BJ (cell line): ENCODE data around the gene GRIK1. TPM values are rescaled to one million over a fixed set of nuclear protein-coding genes. Genes with fewer than 3 reads are reported as not detected.

Experiments used
- CTCF ChIA-PET: fragments of 350-600 bp; formaldehyde crosslinking; extraction: SDS; loops from one replicate; lab custom pipeline; 2021; ENCODE audit warnings: antibody characterized with exemption, inconsistent platforms; lab: Yijun Ruan, JAX
- POLR2A ChIA-PET: fragments of 300-600 bp; sonication (Branson Sonifier 250); formaldehyde crosslinking; extraction: SDS; loops from one replicate; lab custom pipeline; 2021; ENCODE audit warnings: antibody characterized with exemption; lab: Charles Lee
- DNase-seq: peaks from one replicate; pipeline ENCODE4 v3.0.0-alpha.2; 2011; ENCODE audit warnings: low read depth
- H3K27me3 ChIP-seq: 2 replicates; pipeline ENCODE4 v1.6.0; 2011; ENCODE audit warnings: low read length; ENCODE audit not compliant: control insufficient read depth, insufficient read depth
- H3K36me3 ChIP-seq: 2 replicates; pipeline ENCODE4 v1.5.1; 2011; ENCODE audit warnings: low read length; ENCODE audit not compliant: control insufficient read depth, insufficient read depth
- H3K4me3 ChIP-seq: 2 replicates; pipeline ENCODE4 v1.5.1; 2011; ENCODE audit warnings: low read depth, mild to moderate bottlenecking, control low read depth, low read length
- polyA plus RNA-seq: library from polyadenylated mRNA; depleted of rRNA; stranded (reverse); fragments of >200 nt; gene quantifications from 2 replicates; pipeline ENCODE4 v1.2.3, GENCODE V29; 2011
- TF ChIP-seq, protein P1 (sequence below): IDR thresholded peaks from 2 replicates; pipeline ENCODE4 v1.5.1; 2011; ENCODE audit warnings: low read depth, mild to moderate bottlenecking, control low read depth, inconsistent platforms, low read length, moderate library complexity; ENCODE audit not compliant: insufficient read depth

Gene GRIK1
- polyA plus RNA-seq, 1 experiment, result 0.04 TPM

DNA sequence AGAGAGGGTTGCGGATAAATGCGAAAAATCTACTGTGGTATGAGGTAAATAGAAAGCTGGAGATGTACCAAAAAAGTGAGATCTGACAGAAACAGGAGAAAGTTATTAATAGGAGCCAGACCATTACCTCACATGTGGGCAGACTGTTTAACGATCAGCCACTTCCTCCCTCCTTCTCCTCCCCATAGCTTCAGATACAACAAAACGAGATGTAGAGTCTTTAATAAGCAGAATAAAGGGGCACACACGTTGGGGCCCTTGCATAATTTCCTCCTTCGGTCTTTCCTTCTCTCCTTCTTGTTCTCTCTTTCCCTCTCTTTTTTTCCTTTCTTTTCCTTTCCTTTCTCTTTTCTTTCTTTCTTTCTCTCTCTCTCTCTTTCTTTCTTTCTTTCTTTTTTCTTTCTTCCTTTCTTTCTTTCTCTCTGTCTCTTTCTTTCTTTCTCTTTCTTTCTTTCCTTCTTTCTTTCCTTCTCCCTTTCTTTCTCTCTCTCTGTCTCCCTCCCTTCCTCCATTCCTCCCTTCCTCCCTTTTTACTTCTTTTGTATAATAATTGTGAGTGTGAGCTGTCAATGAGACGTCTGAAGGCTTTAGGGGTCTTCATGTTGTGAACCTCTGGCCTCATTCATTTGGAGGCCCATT lies 242.1 kb downstream of the GRIK1 start:
- CTCF ChIA-PET, result interaction anchor here (1.2 kb wide), 1 partner anchor 9 kb away, joined by 4 read pairs; no protein-coding TSS in a partner anchor

DNA sequence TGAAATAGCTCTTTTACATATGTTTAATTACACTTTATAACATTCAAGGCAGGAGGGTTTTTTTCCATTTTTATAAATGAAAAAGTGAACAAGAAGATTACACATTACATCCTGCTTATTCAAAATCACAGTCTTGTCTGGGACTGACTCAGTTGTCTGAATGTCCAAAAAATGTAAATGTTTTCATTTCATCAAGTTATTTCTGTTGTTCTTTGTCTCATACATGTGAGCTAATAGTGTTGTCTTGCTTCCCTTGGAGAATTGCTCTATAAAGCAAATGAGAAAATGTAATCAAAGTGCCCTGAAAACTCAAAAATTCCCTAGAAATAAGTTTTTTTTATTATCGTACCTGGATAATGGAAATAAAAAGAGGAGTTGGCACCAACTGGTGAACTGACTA lies 242.9 kb downstream of the GRIK1 start:
- no peak for DNase-seq
- TF ChIP-seq, protein P1, sequence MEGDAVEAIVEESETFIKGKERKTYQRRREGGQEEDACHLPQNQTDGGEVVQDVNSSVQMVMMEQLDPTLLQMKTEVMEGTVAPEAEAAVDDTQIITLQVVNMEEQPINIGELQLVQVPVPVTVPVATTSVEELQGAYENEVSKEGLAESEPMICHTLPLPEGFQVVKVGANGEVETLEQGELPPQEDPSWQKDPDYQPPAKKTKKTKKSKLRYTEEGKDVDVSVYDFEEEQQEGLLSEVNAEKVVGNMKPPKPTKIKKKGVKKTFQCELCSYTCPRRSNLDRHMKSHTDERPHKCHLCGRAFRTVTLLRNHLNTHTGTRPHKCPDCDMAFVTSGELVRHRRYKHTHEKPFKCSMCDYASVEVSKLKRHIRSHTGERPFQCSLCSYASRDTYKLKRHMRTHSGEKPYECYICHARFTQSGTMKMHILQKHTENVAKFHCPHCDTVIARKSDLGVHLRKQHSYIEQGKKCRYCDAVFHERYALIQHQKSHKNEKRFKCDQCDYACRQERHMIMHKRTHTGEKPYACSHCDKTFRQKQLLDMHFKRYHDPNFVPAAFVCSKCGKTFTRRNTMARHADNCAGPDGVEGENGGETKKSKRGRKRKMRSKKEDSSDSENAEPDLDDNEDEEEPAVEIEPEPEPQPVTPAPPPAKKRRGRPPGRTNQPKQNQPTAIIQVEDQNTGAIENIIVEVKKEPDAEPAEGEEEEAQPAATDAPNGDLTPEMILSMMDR, result no peak
- Histone ChIP-seq H3K36me3 (no peaks in the 10 kb centered on the region), H3K4me3 (no peak overlapping the region), H3K27me3 (no peaks in the 10 kb centered on the region)
- POLR2A ChIA-PET, result no interaction called here
- CTCF ChIA-PET, result interaction anchor here (1.2 kb wide), 1 partner anchor 8 kb away, joined by 4 read pairs; no protein-coding TSS in a partner anchor

More for the DNA sequence above, 242.1 kb downstream of the GRIK1 start:
- POLR2A ChIA-PET, result no interaction called here
- Histone ChIP-seq H3K4me3 (no peak overlapping the region), H3K27me3 (no peaks in the 10 kb centered on the region), H3K36me3 (no peaks in the 10 kb centered on the region)
- no peak for DNase-seq
- TF ChIP-seq, protein P1, result no peak

DNA sequence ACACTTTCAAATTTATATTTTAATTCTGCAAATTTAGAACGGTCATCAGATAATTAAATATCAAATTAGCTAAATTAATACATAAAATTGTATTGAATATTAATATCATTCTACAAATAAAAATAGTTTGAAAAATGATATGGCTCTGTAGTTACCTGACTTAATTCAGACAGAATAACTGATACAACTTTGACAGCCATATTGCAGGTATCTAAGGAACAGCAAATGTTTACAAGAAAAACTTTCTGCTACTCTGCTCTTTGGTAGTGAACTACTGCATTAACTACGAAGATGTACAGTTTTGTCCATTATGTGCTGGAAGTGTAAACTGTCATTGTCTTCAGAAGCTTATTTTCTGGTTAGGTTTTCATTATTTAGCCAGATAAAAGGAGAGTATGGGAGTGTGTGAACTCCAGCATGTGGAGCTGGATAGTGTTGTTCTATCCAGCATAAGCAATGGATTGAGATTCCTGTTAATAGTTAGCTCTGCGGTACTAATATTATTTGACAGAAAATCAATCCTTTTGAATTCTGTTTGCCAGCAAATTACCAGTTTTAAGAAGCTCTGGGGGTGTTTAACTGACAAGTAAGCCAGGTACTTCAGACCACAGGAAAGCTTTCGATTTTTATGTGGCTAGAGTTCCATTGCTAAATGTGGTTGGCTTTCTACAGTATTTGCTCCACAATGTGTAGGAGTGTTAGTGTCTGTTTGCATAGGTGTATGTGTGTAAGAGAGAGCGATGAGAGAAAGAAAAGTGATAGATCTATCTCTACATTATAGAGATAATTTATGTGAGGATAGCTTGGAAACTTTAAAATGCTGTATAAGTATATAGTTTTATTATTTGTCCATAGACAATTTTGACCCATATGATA lies 247.9 kb downstream of the GRIK1 start:
- H3K4me3 ChIP-seq, result no peak overlapping the region
- TF ChIP-seq, protein P1, result no peak
- H3K27me3 ChIP-seq, result no peaks in the 10 kb centered on the region
- H3K36me3 ChIP-seq, result no peaks in the 10 kb centered on the region
- no peak for DNase-seq
- POLR2A ChIA-PET, result no interaction called here
- CTCF ChIA-PET, result interaction anchor here (1.6 kb wide), 1 partner anchor 14 kb away, joined by 4 read pairs; no protein-coding TSS in a partner anchor

DNA sequence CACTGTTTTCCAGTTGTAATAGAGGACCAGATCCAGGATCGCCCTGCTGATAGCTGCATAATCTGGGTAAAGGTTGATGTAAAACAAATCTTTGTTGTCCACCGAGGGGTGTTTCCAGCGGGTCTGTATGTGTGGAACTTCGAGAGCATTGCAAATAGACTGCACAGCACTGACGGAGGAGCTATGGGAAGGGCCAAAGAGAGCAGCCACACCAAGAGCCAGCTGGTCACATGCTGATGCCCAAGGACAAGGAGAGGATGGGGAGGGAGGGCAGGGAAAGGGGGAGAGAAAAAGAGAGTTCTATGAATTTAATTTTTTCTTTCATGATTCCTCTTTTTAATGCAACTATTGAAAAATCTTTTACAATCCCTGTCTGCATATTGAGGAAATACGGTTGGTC lies 250.0 kb downstream of the GRIK1 start:
- H3K27me3 ChIP-seq, result no peaks in the 10 kb centered on the region
- no peaks in the 10 kb centered on the region for H3K36me3 ChIP-seq
- no peak for DNase-seq
- ChIA-PET CTCF (interaction anchor here (1.1 to 1.6 kb wide), 2 partner anchors 8 kb away, joined by 3 to 4 read pairs; no protein-coding TSS in a partner anchor), POLR2A (no interaction called here)
- no peak overlapping the region for H3K4me3 ChIP-seq
- TF ChIP-seq, protein P1, result no peak

DNA sequence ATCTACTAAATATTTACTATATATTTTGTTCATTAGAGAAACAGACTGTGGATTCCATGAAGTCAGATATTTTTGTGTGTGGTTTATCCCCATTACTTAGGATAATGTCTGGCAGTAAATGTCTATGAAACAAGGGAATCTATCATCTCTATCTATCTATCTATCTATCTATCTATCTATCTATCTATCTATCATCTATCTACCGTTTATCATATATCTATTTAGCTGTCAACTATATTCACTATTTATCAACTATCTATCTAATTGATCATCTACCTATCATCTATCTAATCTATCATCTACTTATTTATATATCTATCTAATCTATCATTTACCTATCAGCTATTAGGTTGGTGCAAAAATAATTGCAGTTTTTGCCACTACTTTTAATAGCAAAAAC lies 255.7 kb downstream of the GRIK1 start:
- POLR2A ChIA-PET, result no interaction called here
- DNase-seq, result no peak
- TF ChIP-seq, protein P1, result no peak

More for the DNA sequence above, 255.7 kb downstream of the GRIK1 start:
- H3K4me3 ChIP-seq, result no peak overlapping the region
- CTCF ChIA-PET, result no interaction called here
- no peaks in the 10 kb centered on the region for H3K27me3 ChIP-seq
- H3K36me3 ChIP-seq, result no peaks in the 10 kb centered on the region
